K562 (cell line): ENCODE measurements around the gene CCDC9. TPM values are rescaled to one million over a fixed set of nuclear protein-coding genes. Genes with fewer than 3 reads are reported as not detected.
A peak's percentile ranks its signal among the peaks of the same experiment; 100 is the strongest.

Source experiments
- ARID3B ChIP-seq: fragments of 250-450 bp; sonication (Bioruptor Pico); IDR thresholded peaks from 2 replicates; pipeline ENCODE4 v1.4.0; 2020; ENCODE audit warnings: borderline replicate concordance
- BRF1 ChIP-seq: IDR thresholded peaks from 3 replicates; pipeline ENCODE4 v1.6.1; 2011; ENCODE audit warnings: borderline replicate concordance, mild to moderate bottlenecking; ENCODE audit not compliant: insufficient read length; ENCODE audit errors: extremely low read depth
- CC2D1A ChIP-seq: fragments of 450-650 bp; IDR thresholded peaks from 2 replicates; pipeline ENCODE4 v1.6.1; 2017; ENCODE audit warnings: mild to moderate bottlenecking
- E2F8 ChIP-seq: fragments of 450-650 bp; IDR thresholded peaks from 2 replicates; pipeline ENCODE4 v1.7.1; 2018; ENCODE audit warnings: mild to moderate bottlenecking, low read depth; ENCODE audit not compliant: partially characterized antibody
- EZH2 ChIP-seq: IDR thresholded peaks from 2 replicates; pipeline ENCODE4 v1.6.1; 2012; ENCODE audit warnings: low read depth, mild to moderate bottlenecking, inconsistent platforms, low read length, borderline replicate concordance
- FIP1L1 ChIP-seq: fragments of 200-400 bp; formaldehyde crosslinking; IDR thresholded peaks from 2 replicates; pipeline ENCODE4 v1.6.1; 2018; ENCODE audit warnings: mild to moderate bottlenecking, low read depth, low read length; ENCODE audit not compliant: poor library complexity, severe bottlenecking
- GTF2A2 ChIP-seq: IDR thresholded peaks from 2 replicates; pipeline ENCODE4 v1.6.1; 2016; ENCODE audit warnings: mild to moderate bottlenecking, missing genetic modification characterization, missing compliant biosample characterization
- KAT7 ChIP-seq: sonication (generic); formaldehyde crosslinking; IDR thresholded peaks from 2 replicates; pipeline ENCODE4 v1.8.0; 2022; ENCODE audit warnings: missing genetic modification reagents, mild to moderate bottlenecking, borderline replicate concordance
- NCOA6 ChIP-seq: fragments of 450-650 bp; IDR thresholded peaks from 2 replicates; pipeline ENCODE4 v1.6.1; 2017; ENCODE audit warnings: mild to moderate bottlenecking
- NFE2 ChIP-seq: IDR thresholded peaks from 2 replicates; pipeline ENCODE4 v1.6.1; 2014; ENCODE audit warnings: antibody characterized with exemption, low read depth
- PATZ1 ChIP-seq: fragments of 250-450 bp; sonication (Bioruptor Pico); IDR thresholded peaks from 2 replicates; pipeline ENCODE4 v1.5.0; 2020; ENCODE audit warnings: mild to moderate bottlenecking, borderline replicate concordance
- PML ChIP-seq: IDR thresholded peaks from 2 replicates; pipeline ENCODE4 v1.6.1; 2012; ENCODE audit warnings: low read length, inconsistent platforms
- RBM17 ChIP-seq: fragments of 200-400 bp; formaldehyde crosslinking; IDR thresholded peaks from 2 replicates; pipeline ENCODE4 v1.6.1; 2017; ENCODE audit warnings: low read depth, mild to moderate bottlenecking, low read length, borderline replicate concordance
- SMAD1 ChIP-seq: fragments of 150-350 bp; IDR thresholded peaks from 2 replicates; pipeline ENCODE4 v1.6.1; 2014; ENCODE audit warnings: low read length, low read depth; ENCODE audit not compliant: partially characterized antibody
- SRSF3 ChIP-seq: fragments of 200-400 bp; formaldehyde crosslinking; IDR thresholded peaks from 2 replicates; pipeline ENCODE4 v1.6.1; 2016; ENCODE audit warnings: mild to moderate bottlenecking, low read length, moderate library complexity; ENCODE audit not compliant: insufficient read depth
- TEAD2 ChIP-seq: fragments of 450-650 bp; IDR thresholded peaks from 2 replicates; pipeline ENCODE4 v1.6.1; 2016; ENCODE audit warnings: missing genetic modification characterization, control low read depth, missing compliant biosample characterization
- VEZF1 ChIP-seq: fragments of 200-800 bp; sonication (Bioruptor generic); IDR thresholded peaks from 2 replicates; pipeline ENCODE4 v1.6.1; 2017; ENCODE audit warnings: missing genetic modification characterization, missing compliant biosample characterization
- ZNF124 ChIP-seq: sonication (generic); formaldehyde crosslinking; IDR thresholded peaks from 2 replicates; pipeline ENCODE4 v1.8.1; 2022; ENCODE audit warnings: missing genetic modification reagents
- ZNF41 ChIP-seq: fragments of 250-450 bp; sonication (Bioruptor Pico); conservative IDR thresholded peaks from 2 replicates; pipeline ENCODE4 v1.4.0; 2020; ENCODE audit warnings: mild to moderate bottlenecking
- ZSCAN29 ChIP-seq: fragments of 450-650 bp; IDR thresholded peaks from 2 replicates; pipeline ENCODE4 v1.6.1; 2017
- ZZZ3 ChIP-seq: fragments of 450-650 bp; IDR thresholded peaks from 2 replicates; pipeline ENCODE4 v1.6.1; 2016; ENCODE audit warnings: antibody characterized with exemption, mild to moderate bottlenecking, moderate library complexity
- polyA plus RNA-seq, 8 experiments: library from polyadenylated mRNA; depleted of rRNA in 4 of 8; stranded (reverse) in 5 of 8; unstranded in 3 of 8; fragments of >200 nt; fragmentation: Nextera tagmentation in 2 of 8; fragmentation: Illumina TruSeq in 1 of 8; extraction: Ambion mirVana in 2 of 8; extraction: Trizol in 1 of 8; gene quantifications; 2 replicates each; pipeline versions ENCODE4 v1.2.1 to v1.2.3, GENCODE V29; 2011 to 2014; ENCODE audit warnings: inconsistent platforms in 1 of 8, missing spikeins in 1 of 8
- total RNA-seq, 7 experiments: library from RNA; depleted of rRNA in 6 of 7; stranded (reverse); fragments of >200 nt in 6 of 7; fragmentation: Illumina TruSeq in 2 of 7; extraction: Trizol in 2 of 7; gene quantifications; 2 replicates each; pipeline versions ENCODE4 v1.2.1 to v1.2.3, GENCODE V29; 2011 to 2021; ENCODE audit warnings: low replicate concordance in 1 of 7

The CCDC9 gene
- total and polyA plus RNA-seq, 9 of the 15 experiments (the other 6 are each of a cell fraction or from before 2014, with no cell fraction given): 0.23 to 38.6 (median 8.4) TPM

GRCh38 chr19:47273313-47274070, 17.2 kb downstream of the CCDC9 start (continued):
- TF ChIP-seq RBM17: no peak
- TF ChIP-seq PML: peak; percentile 52
- peak; percentile 38; the same call in 1 of the 2 replicates for TF ChIP-seq SRSF3
- TF ChIP-seq TEAD2 (tag): no peak
- peak; percentile 78 for TF ChIP-seq NFE2
- TF ChIP-seq FIP1L1: peak; percentile 91
- TF ChIP-seq GTF2A2 (tag): no peak
- TF ChIP-seq KAT7 (CRISPR knock-in tag): peak; percentile 70; the same call in 1 of the 2 replicates
- TF ChIP-seq ARID3B (CRISPR knock-in tag): no peak
- no peak for TF ChIP-seq CC2D1A
- no peak for TF ChIP-seq ZNF41
- no peak for TF ChIP-seq NCOA6
- no peak for TF ChIP-seq SMAD1
- peak; percentile 85; the same call in 1 of the 2 replicates for TF ChIP-seq ZZZ3
- no peak; the same call in 1 of the 2 replicates for TF ChIP-seq ZSCAN29
- TF ChIP-seq E2F8: peak; percentile 85
- TF ChIP-seq BRF1: no peak
- peak; percentile 93 for TF ChIP-seq VEZF1
- TF ChIP-seq PATZ1: peak; percentile 59; the same call in 1 of the 2 replicates
- no peak for TF ChIP-seq ZNF124 (CRISPR knock-in tag)
- TF ChIP-seq EZH2: no peak
